ENCODE data around the gene CPNE7. TPM values are rescaled to one million over a fixed set of nuclear protein-coding genes. Genes with fewer than 3 reads are reported as not detected.

The CPNE7 gene
- total and polyA plus RNA-seq, 2 of the 8 experiments (the other 6 are each of a cell fraction or from before 2014, with no cell fraction given): 10.0 to 23.7 TPM

GRCh38 chr16:89552329-89552728 lies 23.2 kb upstream of the CPNE7 start:
- no peak overlapping the region for H3K56ac ChIP-seq (replicated peaks; ENCODE audit: insufficient read length, low read depth, low read length)
- H3K23me2 ChIP-seq (ENCODE audit: low read depth, low read length): no peaks in the 10 kb centered on the region
- H4K91ac ChIP-seq (replicated peaks; ENCODE audit: insufficient read length, low read length): no peak overlapping the region
- H2BK15ac ChIP-seq (ENCODE audit: low read length): no peak overlapping the region
- H3K4me1 ChIP-seq (replicated peaks in 1 of 4; ENCODE audit: control insufficient read depth in 3 of 4, insufficient read depth in 4 of 4, low read length in 3 of 4): no peaks in the 10 kb centered on the region
- H2AK5ac ChIP-seq (ENCODE audit: low read depth, low read length): no peak overlapping the region
- H3K36me3 ChIP-seq (ENCODE audit: control insufficient read depth in 2 of 4, insufficient read depth in 4 of 4, low read length in 3 of 4): peaks cover 18 to 54% (median 39%) of the 10 kb centered on the region in 4 experiments
- no peak overlapping the region for H3K18ac ChIP-seq (ENCODE audit: extremely low read depth, low read length)
- 0 out of 2 replicates have a peak overlapping the region, but pooled peaks have one; percentile 22 for H4K8ac ChIP-seq (ENCODE audit: extremely low read depth, insufficient read depth, low read length)
- no peak overlapping the region for H2BK20ac ChIP-seq (ENCODE audit: low read length)
- no peak overlapping the region for H3K4me2 ChIP-seq (ENCODE audit: insufficient read depth in 1 of 2, low read depth in 2 of 2, low read length in 2 of 2)
- no peak overlapping the region for H3K27ac ChIP-seq (ENCODE audit: low read depth, low read length)
- H3K4ac ChIP-seq (replicated peaks; ENCODE audit: insufficient read length, low read depth, low read length): no peak overlapping the region
- H3K4me3 ChIP-seq (ENCODE audit: extremely low read depth in 1 of 4, insufficient read depth in 2 of 4, low read depth in 3 of 4, low read length in 4 of 4): no peak overlapping the region
- H3K14ac ChIP-seq (ENCODE audit: insufficient read length): no peak overlapping the region
- H2AFZ ChIP-seq (ENCODE audit: low read length): no peak overlapping the region
- H4K20me1 ChIP-seq (replicated peaks in 1 of 2; ENCODE audit: control insufficient read depth in 1 of 2, insufficient read depth in 2 of 2, low read length in 2 of 2): peaks cover 0 to 19% of the 10 kb centered on the region in 2 experiments
- FAIRE-seq (no peak), DNase-seq (ENCODE audit: low read depth in 1 of 2, low spot score in 2 of 2) (no peak)
- no peaks in the 10 kb centered on the region for H3K79me2 ChIP-seq (ENCODE audit: control insufficient read depth in 1 of 2, insufficient read depth in 2 of 2, low read length in 2 of 2)
- WGBS, 2 experiments (ENCODE audit: extremely low coverage in 1 of 2, insufficient coverage in 1 of 2, insufficient read length in 1 of 2, insufficient replicate concordance in 2 of 2, low coverage in 1 of 2, low lambda C conversion rate in 2 of 2, missing lambda C conversion rate in 1 of 2): 94% methylated on average over 22 of the region's 22 CpGs; no CpG with 5 or more reads in 1 of the 2 experiments
- no peaks in the 10 kb centered on the region for H3K9me3 ChIP-seq (ENCODE audit: insufficient read depth in 2 of 2, low read depth in 1 of 2, low read length in 1 of 2)
- H3K79me1 ChIP-seq (ENCODE audit: low read depth, low read length): no peaks in the 10 kb centered on the region; the same call in 1 of the 2 replicates
- CTCF ChIA-PET (ENCODE audit: partially characterized antibody): interaction anchor here (0.8 to 1.2 kb wide), 3 partner anchors 13 to 29 kb away, joined by 3 read pairs; no protein-coding TSS in a partner anchor
- H2BK120ac ChIP-seq (replicated peaks; ENCODE audit: low read depth, low read length): no peak overlapping the region
- H2BK12ac ChIP-seq (ENCODE audit: low read depth, low read length): no peak overlapping the region
- H3K9ac ChIP-seq (replicated peaks in 1 of 4; ENCODE audit: extremely low read depth in 1 of 4, low read depth in 3 of 4, low read length in 3 of 4): no peak overlapping the region
- POLR2A ChIA-PET (ENCODE audit: partially characterized antibody): interaction anchor here (2.5 to 6.5 kb wide), 3 partner anchors 11 to 43 kb away, joined by 4 to 63 read pairs (median 47); no protein-coding TSS in a partner anchor
- H4K5ac ChIP-seq (ENCODE audit: insufficient read length, low read depth, low read length): no peak overlapping the region
- no peak overlapping the region for H2BK5ac ChIP-seq (ENCODE audit: low read depth, low read length)
- H3K27me3 ChIP-seq (replicated peaks in 1 of 4; ENCODE audit: control insufficient read depth in 3 of 4, extremely low read depth in 1 of 4, insufficient read depth in 3 of 4, low read length in 3 of 4): no peaks in the 10 kb centered on the region
- H3K23ac ChIP-seq (ENCODE audit: insufficient read length): no peak overlapping the region
- no peak for TF ChIP-seq CEBPB (IDR thresholded peaks at IDR 0.05; ENCODE audit: low read depth, low read length)
- TF ChIP-seq RXRA (IDR thresholded peaks at IDR 0.05; ENCODE audit: insufficient read depth, low read depth, low read length): no peak
- TF ChIP-seq TAF7 (optimal IDR thresholded peaks at IDR 0.05; ENCODE audit: borderline replicate concordance, low read depth, low read length): no peak
- no peak for TF ChIP-seq HDAC6 (IDR thresholded peaks at IDR 0.05; ENCODE audit: low read depth, low read length)
- no peak for TF ChIP-seq POLR2AphosphoS5 (IDR thresholded peaks at IDR 0.05; ENCODE audit: low read depth, low read length)
- TF ChIP-seq ATF2 (IDR thresholded peaks at IDR 0.05; ENCODE audit: low read length): no peak
- no peak for TF ChIP-seq KDM1A (IDR thresholded peaks at IDR 0.05; ENCODE audit: borderline replicate concordance, low read length)
- TF ChIP-seq POLR2A (IDR thresholded peaks at IDR 0.05; ENCODE audit: control extremely low read depth in 1 of 2, low read depth in 2 of 2, low read length in 2 of 2): no peak
- TF ChIP-seq TBP (IDR thresholded peaks at IDR 0.05; ENCODE audit: low read depth, low read length): no peak
- TF ChIP-seq SP4 (IDR thresholded peaks at IDR 0.05; ENCODE audit: low read length): no peak
- TF ChIP-seq SIN3A (conservative IDR thresholded peaks at IDR 0.05 in 1 of 2, IDR thresholded peaks at IDR 0.05 in 1 of 2; ENCODE audit: low read depth in 1 of 2, low read length in 2 of 2): no peak
- no peak for TF ChIP-seq BCL11A (IDR thresholded peaks at IDR 0.05; ENCODE audit: low read depth in 2 of 2, low read length in 2 of 2)
- no peak for TF ChIP-seq JUND (IDR thresholded peaks at IDR 0.05; ENCODE audit: low read length)

Measured in H1 (cell line).